PC-9 (cell line): ENCODE results near the gene CCDC137. TPM values are rescaled to one million over a fixed set of nuclear protein-coding genes. Genes with fewer than 3 reads are reported as not detected.
A peak's percentile ranks its signal among the peaks of the same experiment; 100 is the strongest.

ENCODE experiments used
- BruUV-seq: library from RNA; stranded (reverse); fragments of 400-500 nt; replicated peaks from 2 replicates; lab custom pipeline; 2021; lab: Mats Ljungman, UMichigan
- CTCF ChIA-PET: fragments of 300-600 bp; sonication (Branson Sonifier 250); formaldehyde crosslinking; loops from one replicate; lab custom pipeline; 2022; ENCODE audit warnings: antibody characterized with exemption; lab: Charles Lee
- POLR2A ChIA-PET: fragments of 300-600 bp; sonication (Branson Sonifier 250); formaldehyde crosslinking; loops from one replicate; lab custom pipeline; 2022; ENCODE audit warnings: antibody characterized with exemption; ENCODE audit not compliant: unreplicated experiment; lab: Charles Lee
- DNase-seq, 2 experiments: peaks; one replicate each; pipeline versions ENCODE4 v3.0.0 to v3.0.0-alpha.2; 2015 to 2022; ENCODE audit warnings: mixed read lengths in 1 of 2
- H2AFZ ChIP-seq: fragments of 200-600 bp; sonication (generic); 2 replicates; pipeline ENCODE4 v1.8.1; 2017; ENCODE audit warnings: antibody characterized with exemption
- H3F3A ChIP-seq: fragments of 200-600 bp; sonication (generic); 2 replicates; pipeline ENCODE4 v1.8.1; 2017; ENCODE audit warnings: antibody characterized with exemption, mild to moderate bottlenecking, low read depth; ENCODE audit not compliant: insufficient read depth
- H3K27ac ChIP-seq: fragments of 200-600 bp; sonication (generic); 2 replicates; pipeline ENCODE4 v1.6.1; 2016; ENCODE audit warnings: mixed run types
- H3K27me3 ChIP-seq: fragments of 200-600 bp; sonication (generic); 2 replicates; pipeline ENCODE4 v1.6.1; 2016; ENCODE audit warnings: low read depth, mixed run types; ENCODE audit not compliant: insufficient read depth
- H3K36me3 ChIP-seq: fragments of 200-600 bp; sonication (generic); 2 replicates; pipeline ENCODE4 v1.6.1; 2016; ENCODE audit warnings: low read depth, mixed run types
- H3K4me1 ChIP-seq: fragments of 200-600 bp; sonication (generic); replicated peaks from 2 replicates; pipeline ENCODE4 v1.6.1; 2016; ENCODE audit warnings: mixed run types; ENCODE audit not compliant: insufficient read depth
- H3K4me2 ChIP-seq: fragments of 200-600 bp; sonication (generic); 2 replicates; pipeline ENCODE4 v1.6.1; 2017; ENCODE audit warnings: mixed run types
- H3K4me3 ChIP-seq: fragments of 200-600 bp; sonication (generic); 2 replicates; pipeline ENCODE4 v1.6.1; 2016; ENCODE audit warnings: mixed run types
- H3K79me2 ChIP-seq: fragments of 200-600 bp; sonication (generic); 2 replicates; pipeline ENCODE4 v1.6.1; 2017; ENCODE audit warnings: low read depth, mixed run types
- H3K9me2 ChIP-seq: fragments of 200-600 bp; sonication (generic); 2 replicates; pipeline ENCODE4 v1.8.1; 2017; ENCODE audit warnings: mild to moderate bottlenecking; ENCODE audit not compliant: insufficient read depth
- H3K9me3 ChIP-seq: fragments of 200-600 bp; sonication (generic); 2 replicates; pipeline ENCODE4 v1.8.1; 2016; ENCODE audit warnings: low read depth; ENCODE audit not compliant: insufficient read depth
- H4K20me1 ChIP-seq: fragments of 200-600 bp; sonication (generic); 2 replicates; pipeline ENCODE4 v1.8.1; 2017; ENCODE audit not compliant: insufficient read depth
- CTCF ChIP-seq: fragments of 200-600 bp; sonication (generic); conservative IDR thresholded peaks from 2 replicates; pipeline ENCODE4 v1.6.1; 2017; ENCODE audit warnings: mixed run types, antibody characterized with exemption, mild to moderate bottlenecking, moderate library complexity
- EZH2 ChIP-seq: fragments of 200-600 bp; sonication (generic); IDR thresholded peaks from 2 replicates; pipeline ENCODE4 v1.8.0; 2017; ENCODE audit warnings: antibody characterized with exemption, low read depth
- intact Hi-C: fragments of 100-400 bp; cut with micrococcal nuclease; formaldehyde crosslinking; loops from one replicate; pipeline ENCODE4 v1.10.0; 2022; ENCODE audit not compliant: unreplicated experiment
- microRNA-seq: library from miRNA; unstranded; fragments of <30 nt; microRNA quantifications from one replicate; pipeline ENCODE4 v1.2.0, GENCODE V29; 2021; ENCODE audit warnings: borderline number of aligned reads, borderline replicate concordance
- total RNA-seq: library from RNA; stranded (reverse); gene quantifications from 2 replicates; pipeline ENCODE4 v1.2.3, GENCODE V29; 2021

The CCDC137 gene
- total RNA-seq, 1 experiment from 2014 or later, result 29.3 TPM

- intact Hi-C loops, result no loop called here
- no peaks in the 10 kb centered on the region for H3K9me2 ChIP-seq
- BruUV-seq, result no TSS peak
- no peaks in the 10 kb centered on the region for H4K20me1 ChIP-seq
- no peak overlapping the region for H3K27ac ChIP-seq
- no peaks in the 10 kb centered on the region for H3K9me3 ChIP-seq
- H3K79me2 ChIP-seq, result no peaks in the 10 kb centered on the region
- ChIA-PET CTCF (interaction anchor here (0.5 kb wide), 1 partner anchor 96 kb away, joined by 5 read pairs; no protein-coding TSS in a partner anchor), POLR2A (interaction anchor here (0.6 kb wide), 2 partner anchors 140 to 357 kb away, joined by 8 to 11 read pairs; no protein-coding TSS in a partner anchor)
- no peak overlapping the region for H2AFZ ChIP-seq
- H3K4me2 ChIP-seq, result no peak overlapping the region
- no peak for TF ChIP-seq CTCF
- TF ChIP-seq EZH2, result no peak
- DNase-seq, result no peak
- H3K4me3 ChIP-seq, result no peak overlapping the region
- peaks cover 29% of the 10 kb centered on the region; the same call in 1 of the 2 replicates for H3F3A ChIP-seq
- no peaks in the 10 kb centered on the region for H3K27me3 ChIP-seq
- H3K4me1 ChIP-seq, result peaks cover 25% of the 10 kb centered on the region
- no peaks in the 10 kb centered on the region for H3K36me3 ChIP-seq
Observed at GRCh38 chr17:81720267-81721071, 53.9 kb downstream of the CCDC137 start.

- no TSS peak for BruUV-seq
- Histone ChIP-seq H3K4me1 (peaks cover 27% of the 10 kb centered on the region), H2AFZ (no peak overlapping the region), H3K9me2 (no peaks in the 10 kb centered on the region), H3F3A (peaks cover 29% of the 10 kb centered on the region; the same call in 1 of the 2 replicates), H4K20me1 (no peaks in the 10 kb centered on the region), H3K79me2 (no peaks in the 10 kb centered on the region), H3K4me3 (no peak overlapping the region), H3K27ac (peak overlapping the region; percentile 68), H3K4me2 (peak overlapping the region; percentile 70), H3K9me3 (no peaks in the 10 kb centered on the region), H3K36me3 (no peaks in the 10 kb centered on the region), H3K27me3 (no peaks in the 10 kb centered on the region)
- CTCF ChIA-PET, result interaction anchor here (0.6 to 1.3 kb wide), 4 partner anchors 51 to 300 kb away, joined by 3 to 5 read pairs (median 4); partner anchors contain the start of genes CENPX and LRRC45
- POLR2A ChIA-PET, result interaction anchor here (0.5 to 0.7 kb wide), 3 partner anchors 39 to 189 kb away, joined by 3 to 29 read pairs (median 4); partner anchors contain the start of genes ARL16, HGS and PCYT2
- intact Hi-C loops, result loop anchor here (1.0 kb wide), 1 partner anchor 9 kb away; no protein-coding TSS in a partner anchor
- peak; percentile 79 to 99 for DNase-seq
- TF ChIP-seq CTCF, result no peak
- TF ChIP-seq EZH2, result no peak
Observed at GRCh38 chr17:81722184-81723120, 55.9 kb downstream of the CCDC137 start.

Small RNA genes within 50 kb of the gene (microRNA-seq; reads per million reads assigned to microRNA genes)
- not detected for gene MIR6786

Other genes with a start within 250 kb of the CCDC137 start
- 3,629 and 4,502 TPM in 2 replicates for gene ACTG1, start 153.9 kb upstream of the CCDC137 start, total RNA-seq
- gene FSCN2, start 138.4 kb upstream of the CCDC137 start, total RNA-seq, result 4.3 and 11.5 TPM in 2 replicates
- gene FAAP100, start 114.4 kb upstream of the CCDC137 start, total RNA-seq, result 34.0 and 43.8 TPM in 2 replicates
- 154 and 208 TPM in 2 replicates for gene NPLOC4, start 29.6 kb upstream of the CCDC137 start, total RNA-seq
- 8.6 and 15.0 TPM in 2 replicates for gene TSPAN10, start 29.5 kb upstream of the CCDC137 start, total RNA-seq
- gene PDE6G, start 10.2 kb upstream of the CCDC137 start, total RNA-seq, result 0.68 and 1.3 TPM in 2 replicates
- gene OXLD1, start 132 bp upstream of the CCDC137 start, total RNA-seq, result 40.2 and 66.0 TPM in 2 replicates
- gene ARL16, start 17.1 kb downstream of the CCDC137 start, total RNA-seq, result 41.7 and 48.3 TPM in 2 replicates
- 149 and 166 TPM in 2 replicates for gene HGS, start 17.3 kb downstream of the CCDC137 start, total RNA-seq
- 98.6 and 142 TPM in 2 replicates for gene MRPL12, start 36.6 kb downstream of the CCDC137 start, total RNA-seq
- 83.6 and 86.5 TPM in 2 replicates for gene SLC25A10, start 45.5 kb downstream of the CCDC137 start, total RNA-seq
- not detected in 2 replicates for gene GCGR, start 137.4 kb downstream of the CCDC137 start, total RNA-seq
- 53.8 and 84.0 TPM in 2 replicates for gene MCRIP1, start 166.6 kb downstream of the CCDC137 start, total RNA-seq
- gene PPP1R27, start 168.3 kb downstream of the CCDC137 start, total RNA-seq, result not detected in 2 replicates
- gene P4HB, start 193.8 kb downstream of the CCDC137 start, total RNA-seq, result 636 and 782 TPM in 2 replicates
- gene ARHGDIA, start 204.6 kb downstream of the CCDC137 start, total RNA-seq, result 242 and 309 TPM in 2 replicates
- 138 and 156 TPM in 2 replicates for gene ALYREF, start 224.8 kb downstream of the CCDC137 start, total RNA-seq
- gene ANAPC11, start 225.0 kb downstream of the CCDC137 start, total RNA-seq, result 187 and 256 TPM in 2 replicates
- 0.83 and 1.1 TPM in 2 replicates for gene NPB, start 235.5 kb downstream of the CCDC137 start, total RNA-seq
- gene PCYT2, start 244.7 kb downstream of the CCDC137 start, total RNA-seq, result 54.7 and 82.2 TPM in 2 replicates